ENCODE results near the gene ADARB2.
"Not testable (repeated sequence)": the region's sequence is repeated elsewhere in the genome, so short reads cannot be mapped to it uniquely, and the experiment has no call there.

ADARB2 gene

GRCh38 chr10:1360011-1360557 lies 377.2 kb downstream of the ADARB2 start:
- no peak for DNase-seq

- DNase-seq: no peak
Observed at GRCh38 chr10:1359626-1359955, 377.7 kb downstream of the ADARB2 start.

- DNase-seq: no peak
Observed at GRCh38 chr10:1358860-1359625, 378.3 kb downstream of the ADARB2 start.

- DNase-seq: no peak
Observed at GRCh38 chr10:1358147-1358546, 379.2 kb downstream of the ADARB2 start.

GRCh38 chr10:1356349-1356748 lies 381.0 kb downstream of the ADARB2 start:
- no peak for DNase-seq

GRCh38 chr10:1354809-1355710 lies 382.3 kb downstream of the ADARB2 start:
- no peak for DNase-seq

GRCh38 chr10:1352296-1352695 lies 385.0 kb downstream of the ADARB2 start:
- DNase-seq: not testable (repeated sequence)

GRCh38 chr10:1348773-1349050 lies 388.6 kb downstream of the ADARB2 start:
- no peak for DNase-seq

GRCh38 chr10:1347962-1348772 lies 389.2 kb downstream of the ADARB2 start:
- no peak for DNase-seq

- no peak for DNase-seq
Observed at GRCh38 chr10:1347525-1347924, 389.8 kb downstream of the ADARB2 start.

GRCh38 chr10:1346201-1346600 lies 391.1 kb downstream of the ADARB2 start:
- DNase-seq: no peak

- no peak for DNase-seq
Observed at GRCh38 chr10:1345368-1345767, 392.0 kb downstream of the ADARB2 start.

- DNase-seq: no peak
Observed at GRCh38 chr10:1344846-1345245, 392.5 kb downstream of the ADARB2 start.

- no peak for DNase-seq
Observed at GRCh38 chr10:1344408-1344807, 392.9 kb downstream of the ADARB2 start.

- DNase-seq: no peak
Observed at GRCh38 chr10:1343176-1343575, 394.1 kb downstream of the ADARB2 start.

- not testable (repeated sequence) for DNase-seq
Observed at GRCh38 chr10:1341052-1341451, 396.3 kb downstream of the ADARB2 start.

- no peak for DNase-seq
Observed at GRCh38 chr10:1339396-1339795, 397.9 kb downstream of the ADARB2 start.

GRCh38 chr10:1335642-1336041 lies 401.7 kb downstream of the ADARB2 start:
- DNase-seq: no peak

- no peak for DNase-seq
Observed at GRCh38 chr10:1333981-1334380, 403.3 kb downstream of the ADARB2 start.

GRCh38 chr10:1331560-1331959 lies 405.8 kb downstream of the ADARB2 start:
- no peak for DNase-seq

- DNase-seq: no peak
Observed at GRCh38 chr10:1329622-1330021, 407.7 kb downstream of the ADARB2 start.

- no peak for DNase-seq
Observed at GRCh38 chr10:1328981-1329614, 408.2 kb downstream of the ADARB2 start.
